Left renal cortex interstitium (tissue), 4 donors: ENCODE results near the gene NUP214. TPM values are rescaled to one million over a fixed set of nuclear protein-coding genes. Genes with fewer than 3 reads are reported as not detected.
"Not testable (repeated sequence)": the region's sequence is repeated elsewhere in the genome, so short reads cannot be mapped to it uniquely, and the experiment has no call there.

Source experiments
- DNase-seq, 4 donors: peaks; one replicate each; pipeline ENCODE4 v3.0.0-alpha.2; 2013; ENCODE audit warnings: low read depth in 4 of 4, low spot score in 2 of 4, missing footprints in 1 of 4
- polyA plus RNA-seq, 4 donors: library from polyadenylated mRNA; unstranded; fragments of 120-200 nt; gene quantifications; one replicate each; pipeline ENCODE4 v1.2.1, GENCODE V29; 2013; ENCODE audit not compliant: insufficient read length in 4 of 4

NUP214 gene
- polyA plus RNA-seq, 4 donors, result 39.8 to 68.5 (median 55.0) TPM

GRCh38 chr9:131255676-131256197 lies 130.4 kb downstream of the NUP214 start:
- DNase-seq, result no peak

DNA sequence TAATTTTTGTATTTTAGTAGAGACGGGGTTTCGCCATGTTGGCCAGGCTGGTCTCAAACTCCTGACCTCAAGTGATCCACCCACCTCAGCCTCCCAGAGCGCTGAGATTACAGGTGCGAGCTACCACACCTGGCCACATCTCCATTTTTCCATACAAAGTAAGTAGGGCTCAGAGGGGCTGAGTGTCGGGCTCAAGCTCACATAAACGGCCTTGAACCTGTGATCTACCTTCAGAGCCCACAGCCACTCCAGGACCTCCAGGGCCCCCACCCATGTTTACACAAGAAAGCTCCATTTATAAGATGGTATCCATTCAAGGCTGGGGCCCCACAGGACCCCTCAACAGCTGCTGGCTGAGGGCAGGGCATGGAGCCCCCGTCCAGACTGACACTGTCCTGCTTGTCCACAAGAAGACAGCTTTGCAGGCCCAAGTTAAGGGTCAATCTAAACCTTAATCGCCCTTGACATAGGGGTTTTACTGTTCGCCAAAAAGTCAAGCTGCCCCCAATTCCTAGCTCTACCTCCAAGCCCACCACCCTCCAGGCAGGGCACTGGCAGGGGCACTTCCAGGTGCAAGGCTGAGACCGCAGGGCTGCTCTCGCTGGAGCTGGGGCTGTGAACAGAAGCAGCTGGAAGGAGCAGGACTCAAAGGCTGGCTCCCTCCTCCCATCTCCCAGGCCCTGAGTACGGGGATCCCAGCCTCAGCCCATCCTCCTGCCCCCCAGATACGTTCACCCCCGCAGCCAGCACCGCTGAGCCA lies 132.1 kb downstream of the NUP214 start:
- DNase-seq, result no peak

DNA sequence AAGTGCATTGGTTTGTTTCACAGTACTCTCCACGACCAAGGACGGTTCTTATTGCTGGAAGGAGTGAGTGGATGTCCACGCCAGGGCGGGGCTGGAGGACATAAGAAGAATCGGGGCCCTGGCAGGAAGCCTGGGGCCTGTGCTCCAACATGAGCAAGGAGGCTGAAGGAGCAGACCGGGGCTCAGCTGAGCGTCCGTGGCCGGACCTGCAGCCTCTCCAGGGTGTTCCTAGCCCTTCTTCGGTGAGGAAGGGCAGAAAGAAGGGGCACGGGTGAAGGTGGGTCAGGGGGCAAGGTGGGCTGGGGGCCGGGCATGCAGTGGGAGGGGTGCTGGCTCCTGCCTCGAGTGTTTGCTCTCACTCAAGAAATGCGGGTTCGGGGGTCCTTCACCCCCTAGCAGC lies 132.8 kb downstream of the NUP214 start:
- DNase-seq, result no peak

DNA sequence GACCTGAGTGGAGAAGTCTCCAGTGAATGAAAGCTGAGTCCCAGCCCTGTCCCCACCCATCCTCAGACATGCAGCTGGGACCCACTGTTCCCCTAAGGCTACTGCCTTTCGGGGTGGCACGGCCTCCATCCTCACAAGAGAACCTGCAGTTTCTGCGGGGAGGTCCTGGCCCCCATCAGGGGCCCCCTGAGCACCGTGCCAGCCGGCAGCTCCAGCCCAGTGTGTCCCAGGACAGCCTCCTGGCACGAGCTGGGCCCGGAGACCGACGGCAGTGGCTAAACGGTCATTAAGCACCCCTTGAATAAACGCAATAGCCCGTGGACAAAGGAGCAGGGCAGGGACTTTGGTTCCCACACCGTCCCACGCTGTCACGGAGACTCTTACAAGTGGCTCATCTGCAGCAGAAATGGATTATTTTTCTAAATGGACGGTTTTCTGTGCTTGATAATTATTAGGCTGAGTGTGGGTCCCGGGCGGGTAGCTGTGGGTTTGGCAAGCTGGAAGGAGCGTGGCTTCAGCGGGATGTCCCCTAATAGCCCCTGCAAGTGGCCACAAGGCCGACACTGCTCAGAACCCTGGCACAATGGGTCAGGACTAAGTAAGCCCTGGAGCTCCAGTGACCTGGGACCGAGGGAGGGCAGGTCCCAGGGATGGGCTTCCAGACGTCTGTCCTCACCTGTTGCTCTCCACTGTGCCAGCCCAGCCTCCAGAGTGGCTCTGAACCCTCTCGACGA lies 133.5 kb downstream of the NUP214 start:
- no peak for DNase-seq

GRCh38 chr9:131259432-131259898 lies 134.1 kb downstream of the NUP214 start:
- no peak for DNase-seq

DNA sequence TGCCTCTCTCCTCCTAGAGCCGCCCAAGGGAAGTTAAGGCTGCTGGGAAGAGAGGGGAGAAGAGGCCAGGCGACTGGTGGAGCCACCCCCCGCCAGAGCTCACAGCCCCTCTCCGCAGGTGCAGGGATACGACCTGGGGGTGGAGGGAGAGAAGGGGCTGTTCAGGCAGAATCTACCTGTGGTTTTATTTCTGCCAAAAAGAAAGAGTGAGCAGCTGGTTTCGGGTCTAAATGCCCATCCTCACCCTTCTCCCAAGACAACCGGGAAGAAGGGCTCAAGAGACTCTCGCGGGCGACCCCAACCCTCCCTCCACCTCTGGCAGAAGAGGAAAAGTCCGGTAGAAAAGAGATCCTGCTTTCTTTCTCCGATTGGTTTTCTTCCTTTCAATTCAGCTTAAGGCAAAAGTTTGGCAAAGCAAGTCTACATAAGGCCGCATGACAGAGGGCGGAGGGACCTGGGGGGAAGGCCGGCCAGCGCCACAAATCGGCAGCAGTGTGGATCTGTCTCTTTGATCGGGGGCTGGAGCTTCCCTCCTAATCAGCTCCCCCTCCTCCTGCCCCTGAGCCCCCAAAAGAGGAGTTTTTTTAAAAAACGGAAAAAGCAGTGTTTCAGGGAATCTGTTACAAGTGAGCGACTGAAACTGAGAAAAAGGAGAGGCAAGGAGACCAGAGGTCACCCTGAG lies 134.7 kb downstream of the NUP214 start:
- DNase-seq, result no peak

DNA sequence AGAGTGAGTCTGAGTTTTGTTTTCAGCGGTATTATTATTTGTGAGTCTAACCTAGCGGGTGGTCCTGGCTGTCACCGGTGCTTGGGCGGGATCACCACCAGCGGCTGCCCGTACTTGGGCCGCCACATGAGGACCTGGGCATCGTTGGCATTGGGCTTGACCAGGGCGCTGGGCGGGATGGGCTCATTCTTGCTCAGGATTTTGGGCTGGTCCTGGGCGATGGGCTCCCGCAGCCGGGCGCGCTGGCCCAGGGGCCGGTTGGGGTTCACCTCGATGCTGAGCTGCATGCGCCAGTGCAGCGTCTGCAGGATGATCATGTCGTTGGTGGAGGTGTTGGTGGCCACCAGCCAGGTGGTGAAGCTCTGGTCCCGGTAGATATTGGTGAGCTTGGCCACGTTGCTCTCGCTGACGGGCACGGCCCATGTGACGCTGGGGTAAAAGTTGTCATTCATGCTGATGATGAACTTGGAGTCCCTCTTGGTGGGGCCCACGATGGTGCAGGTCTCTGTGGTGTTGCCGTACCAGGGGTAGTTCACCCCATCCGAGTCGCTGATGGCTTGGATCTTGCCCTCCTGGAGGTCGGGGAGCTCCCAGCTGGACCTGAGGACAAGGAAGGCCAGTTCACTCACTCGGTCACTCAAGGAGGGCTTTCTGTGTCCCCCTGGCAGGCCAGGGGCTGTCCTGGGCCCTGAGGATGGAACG lies 135.5 kb downstream of the NUP214 start:
- no peak for DNase-seq

- DNase-seq, result no peak
These were observed 137.1 kb downstream of the NUP214 start for GRCh38 chr9:131262327-131263032.

DNA sequence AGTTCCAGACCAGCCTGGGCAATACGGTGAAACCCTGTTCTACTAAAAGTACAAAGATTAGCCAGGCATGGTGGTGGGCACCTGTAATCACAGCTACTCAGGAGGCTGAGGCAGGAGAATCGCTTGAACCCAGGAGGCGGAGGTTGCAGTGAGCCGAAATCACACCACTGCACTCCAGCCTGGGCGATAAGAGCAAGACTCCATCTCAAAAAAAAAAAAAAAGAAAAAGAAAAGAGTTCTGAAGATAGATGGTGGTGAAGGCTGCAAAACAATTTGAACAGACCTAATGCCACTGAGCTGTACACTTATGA lies 137.6 kb downstream of the NUP214 start:
- DNase-seq, result not testable (repeated sequence)

DNA sequence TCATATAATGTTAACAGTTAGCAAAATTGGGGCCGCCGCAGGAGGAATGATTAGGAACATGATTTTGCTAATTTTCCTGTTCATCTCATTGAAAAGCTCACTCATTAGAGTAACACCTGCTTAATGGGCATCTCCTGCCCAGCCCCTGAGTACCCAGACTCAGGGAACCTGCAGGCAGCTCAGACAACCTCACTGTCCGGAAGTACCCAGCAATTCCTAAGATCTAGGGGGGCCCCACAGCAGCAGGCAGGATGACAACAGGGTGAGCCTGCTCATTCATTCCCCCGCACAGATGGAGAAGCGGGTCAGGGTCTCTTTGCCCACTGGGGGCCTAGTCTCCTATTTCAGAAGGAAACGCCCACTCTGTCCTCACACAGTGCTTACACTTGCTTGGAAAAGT lies 138.3 kb downstream of the NUP214 start:
- DNase-seq, result no peak

GRCh38 chr9:131264231-131264630 lies 138.8 kb downstream of the NUP214 start:
- no peak for DNase-seq

DNA sequence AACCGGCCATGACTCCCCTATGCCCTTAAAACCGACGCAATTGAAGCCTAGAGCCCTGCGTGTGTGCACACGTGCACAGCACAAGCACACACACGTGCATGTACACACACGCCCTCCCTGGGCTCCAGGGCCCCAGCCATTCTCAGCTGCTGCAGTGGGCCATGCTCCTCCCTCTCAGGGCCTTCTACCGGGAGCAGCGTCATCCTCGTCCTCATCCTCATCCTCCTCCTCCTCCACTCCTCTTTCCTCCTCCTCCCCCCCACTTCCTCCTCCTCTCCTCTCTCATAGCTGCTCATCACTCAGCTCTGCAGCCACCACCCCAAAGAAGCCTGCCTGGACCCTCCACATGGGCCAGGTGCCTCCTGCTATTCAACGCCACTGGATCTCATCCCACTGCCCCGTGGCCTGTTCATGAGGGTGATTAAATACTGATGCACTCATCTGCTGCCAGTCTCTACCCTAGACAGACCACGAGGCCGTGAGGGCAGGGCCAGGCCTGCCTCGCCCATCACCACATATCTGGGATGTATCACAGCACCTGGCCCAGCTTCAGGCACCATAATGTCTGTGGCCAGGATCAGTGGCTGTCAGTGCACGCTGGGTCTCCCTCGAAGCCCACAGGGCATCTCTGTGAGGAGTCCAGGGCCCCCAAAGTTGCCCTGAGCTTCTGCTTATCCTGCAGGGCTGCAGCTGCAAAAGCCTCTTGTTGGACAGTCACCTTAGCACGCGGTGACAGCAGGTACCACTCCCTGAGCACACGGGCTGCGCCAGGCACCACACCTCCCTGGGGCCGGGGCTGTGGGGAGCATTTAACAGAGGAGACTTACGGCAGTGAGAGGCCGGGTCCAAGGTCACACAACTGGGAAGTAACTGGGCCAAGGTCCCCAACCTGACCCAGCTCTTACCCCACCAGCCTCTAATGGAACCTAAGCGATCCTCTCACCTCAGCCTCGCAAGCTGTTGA lies 141.2 kb downstream of the NUP214 start:
- DNase-seq, result no peak

DNA sequence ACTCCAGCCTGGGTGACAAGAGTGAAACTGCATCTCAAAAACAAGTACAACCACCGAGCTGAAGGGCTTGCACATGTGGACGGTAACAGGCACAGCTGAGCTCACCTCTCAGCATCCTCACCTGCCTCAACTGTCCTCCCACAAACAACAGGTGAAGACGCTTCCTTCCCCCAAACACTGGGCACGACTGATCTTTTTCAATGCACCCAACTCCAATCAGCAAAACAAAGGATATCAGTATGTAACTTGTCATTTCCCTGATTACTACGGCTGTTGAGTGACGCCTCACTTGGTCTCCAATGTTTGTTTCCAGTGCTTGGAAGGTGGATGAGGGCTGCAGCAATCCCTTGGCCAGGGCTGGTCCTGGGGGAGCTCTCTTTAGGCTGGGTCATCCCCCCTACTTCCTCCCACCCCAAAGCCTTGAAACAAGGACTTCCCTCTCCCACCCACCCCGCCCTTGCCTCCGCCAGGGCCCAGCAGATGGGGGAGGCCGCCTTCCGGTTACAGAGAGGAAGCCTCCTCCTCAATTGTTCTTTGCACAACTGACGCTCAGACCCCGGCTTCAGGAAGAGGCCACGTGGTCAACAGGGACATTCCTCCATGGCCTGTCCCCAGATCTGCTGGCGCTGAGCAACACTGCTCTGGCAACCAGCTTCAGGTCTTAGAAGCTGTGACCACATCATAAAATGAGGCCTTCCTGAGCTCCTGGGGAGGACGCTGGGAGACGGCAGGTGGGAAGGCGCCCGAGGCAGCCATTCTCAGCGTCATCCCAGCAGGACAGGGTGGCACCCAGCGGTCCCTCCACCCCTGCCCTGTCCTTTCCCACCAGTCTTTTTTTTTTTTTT lies 145.0 kb downstream of the NUP214 start:
- DNase-seq, result no peak

DNA sequence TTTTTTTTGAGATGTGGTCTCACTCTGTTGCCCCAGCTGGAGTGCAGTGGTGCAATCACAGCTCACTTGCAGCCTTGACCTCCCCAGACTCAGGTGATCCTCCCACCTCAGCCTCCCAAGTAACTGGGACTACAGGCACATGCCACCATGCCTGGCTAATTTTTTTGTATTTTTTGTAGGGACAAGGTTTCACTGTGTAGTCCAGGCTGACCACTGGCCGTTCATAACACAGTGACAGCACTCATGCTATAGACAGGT lies 145.6 kb downstream of the NUP214 start:
- not testable (repeated sequence) for DNase-seq

DNA sequence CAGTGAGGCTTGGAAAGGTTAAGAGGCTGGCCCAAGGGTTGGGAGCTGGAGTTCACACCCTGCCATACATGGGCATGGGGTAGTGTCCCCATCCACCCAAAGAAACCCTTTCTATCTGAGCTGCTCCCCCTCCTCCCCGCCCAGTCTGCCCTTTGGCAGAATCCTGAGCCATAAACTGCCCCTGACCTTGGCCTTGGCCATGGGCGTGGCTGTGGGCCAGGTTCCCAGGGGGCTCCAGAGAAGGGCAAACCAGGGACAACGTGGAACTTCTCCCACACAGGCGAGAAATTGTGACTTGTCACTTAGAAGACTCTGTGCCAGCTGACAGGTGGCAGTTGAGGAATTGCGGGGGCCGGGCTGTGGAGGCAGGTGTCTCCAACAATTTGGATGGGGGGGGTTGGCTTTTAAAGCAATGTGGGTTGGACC lies 146.1 kb downstream of the NUP214 start:
- DNase-seq, result no peak

DNA sequence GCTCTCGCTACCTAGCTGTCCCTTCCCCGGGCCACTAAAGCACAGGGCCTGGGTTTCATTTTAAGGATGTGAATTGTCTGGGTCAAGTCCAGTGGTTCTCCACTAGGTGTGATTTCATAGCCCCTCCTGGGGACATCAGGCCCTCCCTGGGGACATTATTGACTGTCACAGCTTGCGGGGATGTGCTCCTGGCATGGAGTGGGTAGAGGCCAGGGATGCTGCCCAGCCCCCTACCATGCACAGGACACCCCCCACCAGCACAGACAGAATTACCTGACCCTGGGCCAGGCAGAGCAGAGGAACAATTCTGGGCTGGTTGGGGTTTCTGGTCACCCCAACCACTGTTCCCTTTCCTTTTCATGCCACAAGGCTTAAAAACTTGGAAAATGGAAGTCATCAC lies 146.8 kb downstream of the NUP214 start:
- no peak for DNase-seq

DNA sequence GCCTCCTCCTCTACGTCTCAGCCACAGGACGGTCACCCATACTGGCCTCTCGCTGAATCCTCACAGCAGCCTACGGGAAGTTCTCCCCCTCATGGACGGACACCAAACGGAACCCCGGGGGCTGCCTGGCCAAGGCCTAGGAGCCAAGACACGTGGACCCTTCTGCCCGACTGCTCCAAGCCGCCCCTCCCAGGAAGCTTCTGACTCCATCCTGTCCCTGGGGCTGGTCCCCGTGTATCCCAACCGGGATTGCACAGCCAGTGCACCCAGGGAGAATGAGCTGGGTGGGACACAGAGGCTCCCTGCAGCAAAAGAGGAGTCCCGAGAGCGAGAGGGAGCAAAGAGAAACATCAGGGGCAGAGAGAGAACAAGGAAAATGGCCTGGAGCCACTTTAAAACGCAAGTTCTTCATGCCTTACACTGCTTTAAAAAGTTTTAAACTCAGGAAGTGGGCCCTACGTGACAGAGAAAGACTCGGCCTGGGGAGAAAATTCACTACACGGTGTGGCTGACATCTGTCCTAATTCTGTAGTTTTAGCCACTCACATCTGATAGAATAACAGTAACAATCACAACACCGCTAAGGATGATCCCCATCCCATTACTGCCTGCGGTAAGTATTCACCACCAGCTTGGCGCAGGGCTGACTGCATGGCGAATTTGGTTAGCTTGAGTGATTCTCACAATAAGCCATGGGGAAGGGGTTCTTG lies 147.9 kb downstream of the NUP214 start:
- no peak for DNase-seq
